ENCODE measurements around the gene SLC16A10.
"Not testable (repeated sequence)": the region's sequence is repeated elsewhere in the genome, so short reads cannot be mapped to it uniquely, and the experiment has no call there.

The SLC16A10 gene

DNA sequence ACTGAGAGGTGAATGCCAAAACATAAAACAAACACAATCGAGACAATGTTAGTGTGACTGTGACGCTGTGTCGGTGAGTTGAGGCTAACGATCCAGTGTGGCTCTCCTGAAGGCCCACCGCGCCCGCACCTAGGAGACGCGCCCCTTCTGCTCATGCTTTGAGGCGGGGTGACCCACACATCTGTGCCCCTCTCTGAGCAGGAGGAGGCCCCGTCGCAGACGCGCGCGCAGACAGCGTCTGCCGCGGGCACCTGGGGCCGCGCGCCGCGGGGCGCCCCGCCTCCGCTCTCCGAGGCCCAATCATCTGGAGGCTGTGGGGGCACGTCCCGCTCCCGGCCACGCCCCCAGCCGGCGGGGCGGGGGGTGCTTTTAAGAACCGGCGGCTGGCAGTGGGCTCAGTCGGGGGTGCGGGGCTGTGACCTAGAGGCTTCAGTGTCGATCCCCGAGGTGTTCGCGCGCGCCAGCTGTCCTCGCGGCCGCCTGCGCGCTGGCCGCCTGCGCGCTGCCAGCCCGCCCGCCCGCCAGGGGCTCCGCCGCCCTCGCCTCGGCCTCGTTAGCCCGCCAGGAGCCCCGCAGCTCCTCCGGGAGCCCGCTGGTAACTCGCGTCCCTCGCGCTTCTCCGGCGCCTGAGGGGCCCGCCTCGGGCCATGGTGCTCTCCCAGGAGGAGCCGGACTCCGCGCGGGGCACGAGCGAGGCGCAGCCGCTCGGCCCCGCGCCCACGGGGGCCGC is at the start of gene SLC16A10:
TSS of gene SLC16A10 (plus strand) at position 398 of the 730 bp plus-strand sequence. CDS start at position 648, 250 bp downstream.
- peak; percentile 90 for DNase-seq

- no peak for DNase-seq
These were observed 48.6 kb upstream of the SLC16A10 start for GRCh38 chr6:111038534-111039252.

- no peak for DNase-seq
These were observed 45.4 kb upstream of the SLC16A10 start for GRCh38 chr6:111041917-111042316.

- DNase-seq: no peak
These were observed 40.1 kb upstream of the SLC16A10 start for GRCh38 chr6:111047244-111047643.

DNA sequence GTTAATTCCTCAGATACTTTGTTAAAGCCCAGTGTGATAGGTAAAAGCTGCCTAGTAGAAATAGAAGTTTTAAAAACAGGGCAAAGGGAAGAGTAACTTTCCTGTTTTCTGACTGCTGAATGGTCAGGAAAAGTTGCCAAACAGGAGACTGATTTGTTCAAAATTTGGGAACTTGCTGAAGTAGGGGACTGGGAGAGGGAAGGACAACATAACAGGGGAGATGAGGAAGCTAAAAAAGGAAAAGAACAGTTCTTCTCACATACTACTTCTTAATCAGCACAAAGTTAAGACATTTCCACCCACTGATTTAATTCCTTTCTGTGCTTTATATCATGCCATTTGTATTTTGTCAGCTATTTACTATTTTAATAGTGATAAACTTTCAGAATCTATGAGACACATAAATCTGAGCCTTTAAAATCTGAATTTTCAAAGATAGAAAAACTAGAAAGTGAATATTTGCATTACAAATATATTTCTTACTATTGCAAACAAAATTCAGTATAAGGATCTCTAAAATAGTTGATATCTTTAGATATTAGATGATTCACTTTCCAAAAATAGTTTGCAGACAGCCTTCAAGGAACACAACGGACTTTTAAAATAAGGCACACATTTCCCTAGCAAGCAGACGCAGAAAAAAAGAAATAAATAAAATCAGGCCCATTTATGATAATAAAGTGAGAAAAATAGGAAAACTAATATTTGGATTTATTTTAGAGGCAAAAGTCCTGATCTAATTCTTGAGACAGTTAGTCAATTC is 36.9 kb upstream of the SLC16A10 start:
- no peak for DNase-seq

GRCh38 chr6:111052171-111052570 is 35.1 kb upstream of the SLC16A10 start:
- DNase-seq: no peak

GRCh38 chr6:111057074-111057752 is 30.1 kb upstream of the SLC16A10 start:
- peak; percentile 63 for DNase-seq

DNA sequence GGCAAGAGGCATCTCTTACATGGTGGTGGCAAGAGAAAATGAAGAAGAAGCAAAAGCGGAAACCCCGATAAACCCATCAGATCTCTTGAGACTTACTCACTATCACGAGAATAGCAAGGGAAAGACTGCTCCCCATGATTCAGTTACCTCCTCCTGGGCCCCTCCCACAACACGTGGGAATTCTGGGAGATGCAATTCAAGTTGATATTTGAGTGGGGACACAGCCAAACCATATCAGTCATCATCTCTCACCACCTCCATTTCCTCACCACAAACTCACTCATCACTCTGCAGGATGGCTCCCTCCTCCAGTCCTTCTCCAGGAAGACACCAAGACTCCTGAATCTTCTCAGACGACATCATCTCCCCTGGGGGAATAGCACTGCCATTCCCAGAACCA is 25.8 kb upstream of the SLC16A10 start:
- no peak for DNase-seq

- DNase-seq: not testable (repeated sequence)
These were observed 25.3 kb upstream of the SLC16A10 start for GRCh38 chr6:111061985-111062384.

GRCh38 chr6:111062860-111063259 is 24.4 kb upstream of the SLC16A10 start:
- DNase-seq: not testable (repeated sequence)

- no peak for DNase-seq
These were observed 19.0 kb upstream of the SLC16A10 start for GRCh38 chr6:111068109-111068865.

GRCh38 chr6:111068866-111069234 is 18.5 kb upstream of the SLC16A10 start:
- no peak for DNase-seq

DNA sequence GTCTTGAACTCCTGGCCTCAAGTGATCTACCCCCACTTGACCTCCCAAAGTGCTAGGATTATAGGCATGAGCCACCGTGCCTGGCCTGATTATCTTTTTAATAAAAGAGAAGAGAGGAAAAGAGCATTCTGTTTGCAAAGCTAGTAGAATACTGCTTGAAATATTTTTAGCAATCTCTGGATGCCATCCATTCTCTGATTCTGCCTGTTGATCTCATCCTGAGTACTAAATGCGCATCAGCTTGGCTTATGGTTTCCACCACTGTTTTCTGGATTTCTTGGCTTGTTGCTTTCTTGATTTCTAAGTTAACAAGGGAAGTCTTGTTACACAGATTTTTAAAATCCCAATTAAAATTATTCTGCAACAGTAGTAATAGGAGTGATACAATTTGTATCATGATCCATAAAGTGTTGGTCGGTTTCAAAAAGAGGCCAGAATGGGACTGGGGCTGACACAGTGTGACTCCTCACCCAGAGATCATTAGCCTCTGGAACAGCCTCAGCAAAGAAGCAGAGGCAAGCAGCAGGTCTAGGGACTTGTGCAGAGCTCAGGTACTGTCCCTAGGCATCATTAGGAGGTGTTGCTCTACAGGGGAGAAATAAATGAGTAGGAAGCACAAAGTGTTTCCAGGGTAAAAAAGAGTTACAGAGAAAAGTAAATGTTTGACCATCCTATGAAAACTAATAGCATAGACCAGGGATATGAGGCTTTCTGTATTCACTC is 17.8 kb upstream of the SLC16A10 start:
- no peak for DNase-seq

DNA sequence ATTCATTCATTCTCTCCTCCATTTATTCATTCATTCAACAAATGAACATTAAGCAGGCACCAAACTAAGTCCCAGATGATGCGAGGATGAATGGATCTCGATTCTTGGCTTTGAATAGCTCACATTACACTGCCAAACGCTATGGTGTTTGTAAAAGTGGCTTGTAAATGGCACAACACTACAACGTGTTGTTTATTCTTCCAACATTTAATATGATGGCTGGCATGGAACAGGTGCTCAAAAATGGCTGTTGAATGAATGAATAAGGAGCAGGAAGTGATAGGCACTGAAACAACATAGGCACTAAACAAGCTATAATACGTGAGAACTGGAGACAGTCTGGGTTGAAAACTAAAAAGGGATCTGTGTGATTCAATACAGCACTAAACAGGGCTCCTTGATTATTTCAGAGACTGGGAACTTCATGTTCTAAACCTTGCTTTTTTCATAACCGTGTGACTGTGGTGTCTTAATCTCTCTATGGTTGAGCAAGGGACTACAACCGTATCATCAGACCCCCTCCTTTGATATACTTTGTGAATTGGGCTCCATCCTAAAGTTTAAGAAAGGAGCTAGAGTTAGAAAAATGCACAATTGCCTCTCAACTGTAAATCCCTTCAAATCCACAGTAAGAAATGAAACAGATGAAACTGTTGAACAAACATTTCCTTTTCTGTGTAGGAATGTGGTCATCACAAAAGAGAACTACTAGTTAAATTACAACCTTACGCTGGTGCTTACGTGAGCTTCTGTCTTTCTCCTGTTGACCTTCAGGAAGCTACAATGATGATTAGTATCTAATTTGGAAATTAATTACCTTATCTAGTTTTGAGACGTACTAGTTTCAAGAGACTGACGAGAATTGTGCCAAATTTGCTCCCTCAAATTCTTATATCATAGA is 16.9 kb upstream of the SLC16A10 start:
- DNase-seq: no peak

DNA sequence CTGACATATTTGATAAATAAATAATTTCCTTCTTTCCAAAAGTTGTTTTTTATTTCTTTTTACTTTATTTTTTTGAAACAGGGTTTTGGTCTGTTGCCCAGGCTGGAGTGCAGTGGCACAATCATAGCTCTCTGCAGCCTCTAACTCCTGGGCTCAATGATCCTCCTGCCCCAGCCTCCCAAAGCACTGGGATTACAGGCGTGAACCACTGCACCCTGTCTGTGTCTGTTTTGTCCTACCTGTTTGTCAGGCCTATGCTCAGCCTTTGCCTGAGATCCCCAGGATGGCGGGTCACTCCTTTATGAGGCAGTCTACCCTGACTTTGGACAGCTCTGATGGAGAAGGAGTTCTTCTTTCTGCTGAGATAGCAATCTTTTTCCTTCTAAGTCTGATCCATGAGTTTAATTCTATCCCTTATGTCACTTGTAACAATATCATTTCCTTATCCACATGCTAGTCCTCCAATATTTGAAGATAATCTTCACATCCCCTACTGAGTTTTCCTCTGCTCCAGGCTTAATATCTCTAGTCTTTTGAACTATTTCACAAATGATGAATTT is 14.4 kb upstream of the SLC16A10 start:
- no peak for DNase-seq

GRCh38 chr6:111074311-111074710 is 13.0 kb upstream of the SLC16A10 start:
- no peak for DNase-seq

- DNase-seq: no peak
These were observed 11.1 kb upstream of the SLC16A10 start for GRCh38 chr6:111076024-111076695.

GRCh38 chr6:111080698-111081097 is 6.6 kb upstream of the SLC16A10 start:
- no peak for DNase-seq

- no peak for DNase-seq
These were observed 618 bp upstream of the SLC16A10 start for GRCh38 chr6:111086685-111087084.
